Measurements from ENCODE around the gene RRAGD.

Gene RRAGD

GRCh38 chr6:89415185-89415584, 3.1 kb upstream of the RRAGD start:
- CTCF ChIA-PET, result interaction anchor here (0.7 to 1.4 kb wide), 2 partner anchors 43 to 183 kb away, joined by 3 read pairs; no protein-coding TSS in a partner anchor
- TF ChIP-seq FOXK2 (IDR thresholded peaks at IDR 0.05) (no peak), BHLHE40 (IDR thresholded peaks at IDR 0.05; ENCODE audit: borderline replicate concordance) (no peak), LEF1 (IDR thresholded peaks at IDR 0.05; ENCODE audit: borderline replicate concordance) (no peak), ELF4 (IDR thresholded peaks at IDR 0.05) (no peak), SP1 (IDR thresholded peaks at IDR 0.05) (no peak), PKNOX1 (IDR thresholded peaks at IDR 0.05) (no peak), L3MBTL2 (conservative IDR thresholded peaks at IDR 0.05) (no peak), ARNT (IDR thresholded peaks at IDR 0.05) (no peak), NFRKB (IDR thresholded peaks at IDR 0.05) (no peak), CTBP1 (IDR thresholded peaks at IDR 0.05; ENCODE audit: borderline replicate concordance) (no peak), ZNF384 (IDR thresholded peaks at IDR 0.05) (no peak)
- DNase-seq (ENCODE audit: extremely low spot score), result no peak
- POLR2A ChIA-PET, result interaction anchor here (0.9 kb wide), 1 partner anchor 197 kb away, joined by 3 read pairs; no protein-coding TSS in a partner anchor

GRCh38 chr6:89414215-89414614, 2.1 kb upstream of the RRAGD start:
- TF ChIP-seq NFRKB (IDR thresholded peaks at IDR 0.05) (no peak), SUZ12 (IDR thresholded peaks at IDR 0.05) (no peak), SP1 (IDR thresholded peaks at IDR 0.05) (no peak), TARDBP (IDR thresholded peaks at IDR 0.05) (no peak), FOXK2 (IDR thresholded peaks at IDR 0.05) (no peak), ARNT (IDR thresholded peaks at IDR 0.05) (no peak), L3MBTL2 (conservative IDR thresholded peaks at IDR 0.05) (no peak), PKNOX1 (IDR thresholded peaks at IDR 0.05) (no peak), FOXM1 (IDR thresholded peaks at IDR 0.05; ENCODE audit: borderline replicate concordance) (no peak), HDGF (IDR thresholded peaks at IDR 0.05; ENCODE audit: borderline replicate concordance) (no peak), ZNF384 (IDR thresholded peaks at IDR 0.05) (no peak), BHLHE40 (IDR thresholded peaks at IDR 0.05; ENCODE audit: borderline replicate concordance) (no peak), ELF4 (IDR thresholded peaks at IDR 0.05) (no peak), LEF1 (IDR thresholded peaks at IDR 0.05; ENCODE audit: borderline replicate concordance) (no peak), CTBP1 (IDR thresholded peaks at IDR 0.05; ENCODE audit: borderline replicate concordance) (no peak), FOXA1 (IDR thresholded peaks at IDR 0.05) (no peak)
- ChIA-PET POLR2A (no interaction called here), CTCF (interaction anchor here (0.7 kb wide), 1 partner anchor 42 kb away, joined by 3 read pairs; no protein-coding TSS in a partner anchor)
- DNase-seq (ENCODE audit: extremely low spot score), result no peak

GRCh38 chr6:89413006-89413400, 930 bp upstream of the RRAGD start:
- ChIA-PET CTCF (interaction anchor here (1.0 kb wide), 3 partner anchors 17 to 41 kb away, joined by 3 to 4 read pairs (median 3); no protein-coding TSS in a partner anchor), POLR2A (interaction anchor here (1.0 to 2.4 kb wide), 3 partner anchors 9 to 41 kb away, joined by 3 to 12 read pairs (median 6); no protein-coding TSS in a partner anchor)
- TF ChIP-seq ZNF384 (IDR thresholded peaks at IDR 0.05) (no peak), ARNT (IDR thresholded peaks at IDR 0.05) (no peak), HDGF (IDR thresholded peaks at IDR 0.05; ENCODE audit: borderline replicate concordance) (no peak)
- DNase-seq (ENCODE audit: extremely low spot score), result no peak

- DNase-seq (ENCODE audit: extremely low spot score), result peak; percentile 50
- CTCF ChIA-PET, result interaction anchor here (0.6 to 2.1 kb wide), 2 partner anchors 39 to 186 kb away, joined by 3 to 8 read pairs; no protein-coding TSS in a partner anchor
These were observed 665 bp downstream of the RRAGD start for GRCh38 chr6:89411145-89412070.

GRCh38 chr6:89410788-89411144, 1.3 kb downstream of the RRAGD start:
- ChIA-PET POLR2A (interaction anchor here (1.4 to 2.4 kb wide), 2 partner anchors 11 to 59 kb away, joined by 3 to 12 read pairs; no protein-coding TSS in a partner anchor), CTCF (interaction anchor here (0.6 to 2.1 kb wide), 4 partner anchors 31 to 193 kb away, joined by 3 to 8 read pairs (median 3); no protein-coding TSS in a partner anchor)
- DNase-seq (ENCODE audit: extremely low spot score), result no peak
- TF ChIP-seq BHLHE40 (IDR thresholded peaks at IDR 0.05; ENCODE audit: borderline replicate concordance), result no peak
- no peak for TF ChIP-seq FOXM1 (IDR thresholded peaks at IDR 0.05; ENCODE audit: borderline replicate concordance)
- TF ChIP-seq SP1 (IDR thresholded peaks at IDR 0.05), result no peak
- TF ChIP-seq PKNOX1 (IDR thresholded peaks at IDR 0.05), result no peak
- TF ChIP-seq FOXA1 (IDR thresholded peaks at IDR 0.05), result no peak
- TF ChIP-seq FOXK2 (IDR thresholded peaks at IDR 0.05), result no peak
- no peak for TF ChIP-seq NFRKB (IDR thresholded peaks at IDR 0.05)
- TF ChIP-seq ARNT (IDR thresholded peaks at IDR 0.05), result no peak
- no peak for TF ChIP-seq L3MBTL2 (conservative IDR thresholded peaks at IDR 0.05)
- TF ChIP-seq LEF1 (IDR thresholded peaks at IDR 0.05; ENCODE audit: borderline replicate concordance), result no peak
- no peak for TF ChIP-seq ZNF384 (IDR thresholded peaks at IDR 0.05)
- no peak for TF ChIP-seq SUZ12 (IDR thresholded peaks at IDR 0.05)
- no peak for TF ChIP-seq ELF4 (IDR thresholded peaks at IDR 0.05)
- TF ChIP-seq TARDBP (IDR thresholded peaks at IDR 0.05), result no peak
- TF ChIP-seq CTBP1 (IDR thresholded peaks at IDR 0.05; ENCODE audit: borderline replicate concordance), result no peak
- TF ChIP-seq HDGF (IDR thresholded peaks at IDR 0.05; ENCODE audit: borderline replicate concordance), result no peak

More at GRCh38 chr6:89411145-89412070, 665 bp downstream of the RRAGD start:
- peak; percentile 75 for TF ChIP-seq L3MBTL2 (conservative IDR thresholded peaks at IDR 0.05)
- TF ChIP-seq SUZ12 (IDR thresholded peaks at IDR 0.05), result no peak
- no peak for TF ChIP-seq FOXM1 (IDR thresholded peaks at IDR 0.05; ENCODE audit: borderline replicate concordance)
- TF ChIP-seq PKNOX1 (IDR thresholded peaks at IDR 0.05), result peak; percentile 65
- no peak for TF ChIP-seq LEF1 (IDR thresholded peaks at IDR 0.05; ENCODE audit: borderline replicate concordance)
- TF ChIP-seq TARDBP (IDR thresholded peaks at IDR 0.05), result no peak
- no peak for TF ChIP-seq BHLHE40 (IDR thresholded peaks at IDR 0.05; ENCODE audit: borderline replicate concordance)
- TF ChIP-seq ZNF384 (IDR thresholded peaks at IDR 0.05), result no peak
- no peak for TF ChIP-seq HDGF (IDR thresholded peaks at IDR 0.05; ENCODE audit: borderline replicate concordance)
- TF ChIP-seq FOXK2 (IDR thresholded peaks at IDR 0.05), result no peak
- TF ChIP-seq ARNT (IDR thresholded peaks at IDR 0.05), result no peak
- POLR2A ChIA-PET, result interaction anchor here (1.4 to 2.4 kb wide), 3 partner anchors 11 to 60 kb away, joined by 3 to 12 read pairs (median 6); no protein-coding TSS in a partner anchor
